Measurements from ENCODE around the gene ARPC5.
A peak's percentile ranks its signal among the peaks of the same experiment; 100 is the strongest.

Gene ARPC5

GRCh38 chr1:183597656-183598347 is 37.8 kb downstream of the ARPC5 start:
- Mint-ChIP-seq H3K4me1 (ENCODE audit: low read depth) (peaks cover 73% of the 10 kb centered on the region), H3K27ac (peak overlapping the region; percentile 51), H3K4me3 (no peak overlapping the region), H3K36me3 (ENCODE audit: low read depth) (no peaks in the 10 kb centered on the region), H3K27me3 (no peaks in the 10 kb centered on the region), H3K9me3 (no peaks in the 10 kb centered on the region)
- intact Hi-C loops (cut with micrococcal nuclease), result no loop called here

GRCh38 chr1:183596500-183596899 is 39.1 kb downstream of the ARPC5 start:
- no peak overlapping the region for H3K4me3 Mint-ChIP-seq
- H3K27me3 Mint-ChIP-seq, result no peaks in the 10 kb centered on the region
- no peak overlapping the region for H3K27ac Mint-ChIP-seq
- H3K36me3 Mint-ChIP-seq (ENCODE audit: low read depth), result no peaks in the 10 kb centered on the region
- no peaks in the 10 kb centered on the region for H3K9me3 Mint-ChIP-seq
- intact Hi-C loops (cut with micrococcal nuclease), result no loop called here
- peaks cover 69% of the 10 kb centered on the region for H3K4me1 Mint-ChIP-seq (ENCODE audit: low read depth)

GRCh38 chr1:183595537-183595936 is 40.0 kb downstream of the ARPC5 start:
- Mint-ChIP-seq H3K27ac (peak overlapping the region; percentile 95), H3K4me1 (ENCODE audit: low read depth) (peaks cover 70% of the 10 kb centered on the region), H3K4me3 (no peak overlapping the region), H3K9me3 (no peaks in the 10 kb centered on the region), H3K27me3 (no peaks in the 10 kb centered on the region), H3K36me3 (ENCODE audit: low read depth) (no peaks in the 10 kb centered on the region)
- intact Hi-C loops (cut with micrococcal nuclease), result no loop called here

GRCh38 chr1:183593356-183593755 is 42.2 kb downstream of the ARPC5 start:
- Mint-ChIP-seq H3K4me1 (ENCODE audit: low read depth) (peaks cover 52% of the 10 kb centered on the region), H3K9me3 (no peaks in the 10 kb centered on the region), H3K36me3 (ENCODE audit: low read depth) (peaks cover 20% of the 10 kb centered on the region), H3K27me3 (no peaks in the 10 kb centered on the region), H3K27ac (peak overlapping the region; percentile 95), H3K4me3 (peak overlapping the region; percentile 57)
- intact Hi-C loops (cut with micrococcal nuclease), result loop anchor here (1.0 kb wide), 1 partner anchor 11 kb away; no protein-coding TSS in a partner anchor

GRCh38 chr1:183592733-183593132 is 42.9 kb downstream of the ARPC5 start:
- Mint-ChIP-seq H3K9me3 (no peaks in the 10 kb centered on the region), H3K36me3 (ENCODE audit: low read depth) (peaks cover 26% of the 10 kb centered on the region), H3K4me3 (no peak overlapping the region), H3K4me1 (ENCODE audit: low read depth) (peaks cover 46% of the 10 kb centered on the region), H3K27me3 (no peaks in the 10 kb centered on the region), H3K27ac (peak overlapping the region; percentile 95)
- intact Hi-C loops (cut with micrococcal nuclease), result loop anchor here (1.0 kb wide), 1 partner anchor 12 kb away; no protein-coding TSS in a partner anchor

- Mint-ChIP-seq H3K9me3 (no peaks in the 10 kb centered on the region), H3K36me3 (ENCODE audit: low read depth) (peaks cover 49% of the 10 kb centered on the region), H3K4me3 (peak within 1 kb of the TSS; percentile 93), H3K4me1 (ENCODE audit: low read depth) (peaks cover 48% of the 10 kb centered on the region), H3K27ac (peak within 1 kb of the TSS; percentile 95), H3K27me3 (no peaks in the 10 kb centered on the region)
- intact Hi-C loops (cut with micrococcal nuclease), result loop anchor here (1.0 kb wide), 1 partner anchor 10 kb away; no protein-coding TSS in a partner anchor
Observed at GRCh38 chr1:183590244-183591191, 45.1 kb downstream of the ARPC5 start, which contains the start of gene NCF2. TSS of gene NCF2 (minus strand) at chr1:183590459. CDS start at chr1:183590329, 130 bp downstream.

- no peaks in the 10 kb centered on the region for H3K27me3 Mint-ChIP-seq
- H3K36me3 Mint-ChIP-seq (ENCODE audit: low read depth), result peaks cover 55% of the 10 kb centered on the region
- peak overlapping the region; percentile 95 for H3K27ac Mint-ChIP-seq
- intact Hi-C loops (cut with micrococcal nuclease), result loop anchor here (1.0 to 5.0 kb wide), 2 partner anchors 10 to 32 kb away; no protein-coding TSS in a partner anchor
- peak overlapping the region; percentile 93 for H3K4me3 Mint-ChIP-seq
- no peaks in the 10 kb centered on the region for H3K9me3 Mint-ChIP-seq
- peaks cover 47% of the 10 kb centered on the region for H3K4me1 Mint-ChIP-seq (ENCODE audit: low read depth)
Observed at GRCh38 chr1:183589874-183590243, 45.7 kb downstream of the ARPC5 start.

GRCh38 chr1:183589384-183589783 is 46.2 kb downstream of the ARPC5 start:
- intact Hi-C loops (cut with micrococcal nuclease), result loop anchor here (5.0 kb wide), 1 partner anchor 33 kb away; no protein-coding TSS in a partner anchor
- Mint-ChIP-seq H3K9me3 (no peaks in the 10 kb centered on the region), H3K4me1 (ENCODE audit: low read depth) (peaks cover 48% of the 10 kb centered on the region), H3K27ac (peak overlapping the region; percentile 95), H3K27me3 (no peaks in the 10 kb centered on the region), H3K4me3 (peak overlapping the region; percentile 93), H3K36me3 (ENCODE audit: low read depth) (peaks cover 60% of the 10 kb centered on the region)

GRCh38 chr1:183588827-183589226 is 46.8 kb downstream of the ARPC5 start:
- peaks cover 66% of the 10 kb centered on the region for H3K36me3 Mint-ChIP-seq (ENCODE audit: low read depth)
- intact Hi-C loops (cut with micrococcal nuclease), result loop anchor here (5.0 kb wide), 1 partner anchor 33 kb away; no protein-coding TSS in a partner anchor
- H3K9me3 Mint-ChIP-seq, result no peaks in the 10 kb centered on the region
- peak overlapping the region; percentile 95 for H3K27ac Mint-ChIP-seq
- H3K4me1 Mint-ChIP-seq (ENCODE audit: low read depth), result peaks cover 51% of the 10 kb centered on the region
- peak overlapping the region; percentile 93 for H3K4me3 Mint-ChIP-seq
- H3K27me3 Mint-ChIP-seq, result no peaks in the 10 kb centered on the region

DNA sequence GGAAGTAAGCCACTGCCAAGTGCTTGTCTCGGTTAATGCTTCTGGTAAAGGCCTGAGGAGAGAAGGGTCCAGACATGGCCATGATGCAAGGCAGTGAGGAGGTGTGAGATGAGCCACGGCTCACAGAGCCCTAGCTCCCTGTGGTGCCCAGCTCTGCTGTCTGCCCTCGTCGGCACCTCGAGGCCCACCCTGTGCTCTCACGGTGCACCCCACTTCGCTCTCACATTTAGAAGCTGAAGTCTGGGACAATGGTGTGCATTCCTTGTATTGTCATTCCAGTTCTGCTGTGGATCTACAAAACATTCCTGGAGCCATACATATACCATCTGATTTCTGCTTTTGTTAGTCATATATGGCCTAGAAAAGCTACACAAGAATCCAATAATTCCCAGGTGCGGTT is 48.7 kb downstream of the ARPC5 start:
- Mint-ChIP-seq H3K4me1 (ENCODE audit: low read depth) (peaks cover 51% of the 10 kb centered on the region), H3K27ac (peak overlapping the region; percentile 95), H3K9me3 (no peaks in the 10 kb centered on the region), H3K4me3 (peak overlapping the region; percentile 78), H3K36me3 (ENCODE audit: low read depth) (peaks cover 85% of the 10 kb centered on the region), H3K27me3 (no peaks in the 10 kb centered on the region)
- intact Hi-C loops (cut with micrococcal nuclease), result loop anchor here (5.0 kb wide), 1 partner anchor 35 kb away; no protein-coding TSS in a partner anchor

DNA sequence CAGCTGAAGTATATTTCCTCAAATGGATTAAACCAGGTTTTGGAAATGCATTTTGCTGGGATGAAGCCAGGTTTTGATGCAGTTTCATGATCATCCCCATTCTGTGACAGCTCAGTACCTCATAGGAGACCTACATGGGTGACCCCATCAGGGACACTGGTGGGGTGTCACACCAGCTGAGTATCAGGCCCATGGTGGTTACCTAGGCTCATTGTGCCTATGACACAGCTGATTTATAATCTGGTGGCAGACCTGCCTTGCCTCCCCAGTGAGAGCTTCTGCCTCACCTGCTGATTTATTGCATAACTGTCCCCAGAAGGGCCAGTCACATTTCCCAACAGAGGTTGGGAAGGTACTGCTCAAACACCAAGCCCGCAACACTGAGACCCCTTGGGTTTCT is 49.1 kb downstream of the ARPC5 start:
- H3K27ac Mint-ChIP-seq, result peak overlapping the region; percentile 95

DNA sequence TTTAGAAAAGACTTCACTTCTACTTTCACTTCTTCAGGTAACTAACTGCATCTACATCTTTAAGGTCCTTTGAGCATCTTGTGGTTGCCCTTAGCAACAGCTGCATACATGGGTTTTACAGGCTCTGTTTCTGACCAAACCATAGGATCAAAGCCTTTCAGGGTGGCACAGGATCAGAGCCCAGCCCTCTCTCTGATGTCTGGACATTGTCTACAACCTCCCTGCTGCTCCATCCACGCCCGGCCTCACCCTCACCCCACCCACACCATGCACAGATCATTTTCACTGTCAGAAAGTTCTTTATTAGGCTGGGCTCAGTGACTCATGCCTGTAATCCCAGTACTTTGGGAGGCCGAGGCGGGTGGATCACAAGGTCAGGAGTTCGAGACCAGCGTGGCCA is 50.5 kb downstream of the ARPC5 start:
- H3K36me3 Mint-ChIP-seq (ENCODE audit: low read depth), result peaks cover 100% of the 10 kb centered on the region
- intact Hi-C loops (cut with micrococcal nuclease), result loop anchor here (5.0 kb wide), 1 partner anchor 37 kb away; no protein-coding TSS in a partner anchor
- H3K4me1 Mint-ChIP-seq (ENCODE audit: low read depth), result peaks cover 60% of the 10 kb centered on the region
- H3K27ac Mint-ChIP-seq, result peak overlapping the region; percentile 95
- H3K27me3 Mint-ChIP-seq, result no peaks in the 10 kb centered on the region
- peak overlapping the region; percentile 56 for H3K4me3 Mint-ChIP-seq
- H3K9me3 Mint-ChIP-seq, result no peaks in the 10 kb centered on the region

More for the DNA sequence above, 49.1 kb downstream of the ARPC5 start:
- intact Hi-C loops (cut with micrococcal nuclease), result loop anchor here (5.0 kb wide), 1 partner anchor 36 kb away; no protein-coding TSS in a partner anchor
- Mint-ChIP-seq H3K27me3 (no peaks in the 10 kb centered on the region), H3K36me3 (ENCODE audit: low read depth) (peaks cover 89% of the 10 kb centered on the region), H3K4me1 (ENCODE audit: low read depth) (peaks cover 55% of the 10 kb centered on the region), H3K9me3 (no peaks in the 10 kb centered on the region), H3K4me3 (peak overlapping the region; percentile 78)

DNA sequence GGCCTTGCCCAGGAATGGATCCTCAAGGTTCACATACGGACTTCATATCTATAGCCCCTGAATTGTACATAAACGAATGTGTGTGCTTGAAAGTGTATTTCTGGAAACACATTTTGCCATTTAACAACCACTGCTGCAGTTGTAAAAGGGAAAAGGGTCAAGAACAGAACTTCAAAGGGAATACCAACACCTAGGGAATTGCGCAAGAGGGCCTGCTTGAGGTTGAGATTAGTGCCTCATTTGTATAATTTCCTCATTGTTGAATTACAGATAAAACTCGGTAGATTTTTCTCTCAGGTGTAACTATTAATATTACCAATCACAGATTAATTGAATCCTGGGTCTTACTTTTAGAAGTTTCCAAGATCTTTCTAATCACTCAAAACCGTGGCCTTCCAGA is 51.4 kb downstream of the ARPC5 start:
- peaks cover 100% of the 10 kb centered on the region for H3K36me3 Mint-ChIP-seq (ENCODE audit: low read depth)
- H3K4me1 Mint-ChIP-seq (ENCODE audit: low read depth), result peaks cover 67% of the 10 kb centered on the region
- H3K27me3 Mint-ChIP-seq, result no peaks in the 10 kb centered on the region
- no peaks in the 10 kb centered on the region for H3K9me3 Mint-ChIP-seq
- intact Hi-C loops (cut with micrococcal nuclease), result loop anchor here (5.0 kb wide), 1 partner anchor 48 kb away; no protein-coding TSS in a partner anchor
- H3K4me3 Mint-ChIP-seq, result peak overlapping the region; percentile 63
- peak overlapping the region; percentile 95 for H3K27ac Mint-ChIP-seq

All from dendritic cell treated with granulocyte-macrophage colony-stimulating factor and Interleukin-4, amounts not matched to agents 40 ng/mL and 50 ng/mL, for 4 days (primary cell).